GM18951 (cell line): Measurements from ENCODE around the gene MAD1L1.

Experiments
- POLR2A ChIP-seq: IDR thresholded peaks from 4 replicates; pipeline ENCODE4 v1.6.1; 2011; ENCODE audit warnings: mild to moderate bottlenecking; ENCODE audit not compliant: insufficient read length, insufficient read depth; ENCODE audit errors: extremely low read depth
- in situ Hi-C: fragments of 300-500 bp; cut with MboI; formaldehyde crosslinking; loops from one replicate; pipeline ENCODE4 v1.12.0; 2022; ENCODE audit warnings: low sequenced_read_pairs, mixed read lengths, inconsistent platforms; ENCODE audit not compliant: unreplicated experiment

MAD1L1 gene

DNA sequence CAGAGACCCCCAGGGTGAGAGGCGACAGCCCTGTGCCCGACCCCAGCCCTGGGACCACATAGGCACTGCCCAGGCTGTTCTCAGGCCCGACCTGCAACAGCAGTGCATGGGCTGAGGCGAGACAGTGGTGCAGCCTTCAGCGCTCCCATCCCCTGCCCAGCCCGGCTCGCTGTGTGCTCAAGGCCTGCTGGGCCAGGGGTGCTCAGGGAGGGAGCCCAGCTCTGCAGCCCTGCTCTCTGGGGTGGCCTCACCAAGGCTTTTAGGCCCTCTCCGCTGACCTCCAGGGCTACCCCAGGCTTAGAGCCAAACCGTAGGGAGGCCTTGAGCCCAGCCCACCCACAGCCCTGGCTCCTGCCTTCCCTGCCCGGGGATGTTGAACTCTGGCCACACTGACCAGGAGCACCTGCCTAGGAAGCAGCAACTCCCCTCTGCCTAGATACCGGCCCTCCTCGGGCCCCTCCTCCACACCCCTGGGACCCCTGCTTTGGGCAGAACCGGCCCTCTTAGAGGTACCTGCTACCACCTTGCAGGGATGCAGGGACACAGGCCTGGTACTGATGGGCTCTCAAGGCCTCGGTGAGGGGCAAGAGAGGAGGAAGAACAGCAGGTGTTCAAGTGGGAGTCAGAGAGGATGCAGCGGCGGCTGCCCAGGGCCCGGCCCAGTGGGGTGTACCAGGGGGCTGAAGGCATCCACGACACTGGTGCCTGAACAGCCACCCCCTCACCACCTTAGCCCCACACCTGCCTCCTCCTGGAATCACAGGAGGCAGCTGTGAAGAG is 331.1 kb downstream of the MAD1L1 start:
- TF ChIP-seq POLR2A = no peak
- in situ Hi-C loops = no loop called here

DNA sequence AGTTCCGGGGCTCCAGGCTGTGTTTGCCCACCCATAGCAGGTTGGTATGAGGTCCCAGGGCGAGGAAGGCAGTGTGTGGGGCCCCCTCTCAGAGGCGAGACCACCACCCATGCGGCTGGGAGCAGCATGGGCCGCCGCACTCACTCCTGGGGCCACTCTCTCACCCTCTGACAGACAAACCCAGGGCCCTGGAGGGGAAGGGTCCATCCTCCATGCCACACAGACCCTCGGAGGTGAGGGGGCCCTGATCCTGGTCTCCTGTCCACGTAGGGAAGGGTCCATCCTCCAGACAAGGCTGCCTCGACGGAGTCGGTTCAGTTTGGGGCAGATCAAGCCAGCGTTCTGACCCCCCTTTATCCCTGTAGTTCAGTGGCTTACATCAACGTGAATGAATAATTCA is 331.9 kb downstream of the MAD1L1 start:
- in situ Hi-C loops = no loop called here
- no peak for TF ChIP-seq POLR2A

DNA sequence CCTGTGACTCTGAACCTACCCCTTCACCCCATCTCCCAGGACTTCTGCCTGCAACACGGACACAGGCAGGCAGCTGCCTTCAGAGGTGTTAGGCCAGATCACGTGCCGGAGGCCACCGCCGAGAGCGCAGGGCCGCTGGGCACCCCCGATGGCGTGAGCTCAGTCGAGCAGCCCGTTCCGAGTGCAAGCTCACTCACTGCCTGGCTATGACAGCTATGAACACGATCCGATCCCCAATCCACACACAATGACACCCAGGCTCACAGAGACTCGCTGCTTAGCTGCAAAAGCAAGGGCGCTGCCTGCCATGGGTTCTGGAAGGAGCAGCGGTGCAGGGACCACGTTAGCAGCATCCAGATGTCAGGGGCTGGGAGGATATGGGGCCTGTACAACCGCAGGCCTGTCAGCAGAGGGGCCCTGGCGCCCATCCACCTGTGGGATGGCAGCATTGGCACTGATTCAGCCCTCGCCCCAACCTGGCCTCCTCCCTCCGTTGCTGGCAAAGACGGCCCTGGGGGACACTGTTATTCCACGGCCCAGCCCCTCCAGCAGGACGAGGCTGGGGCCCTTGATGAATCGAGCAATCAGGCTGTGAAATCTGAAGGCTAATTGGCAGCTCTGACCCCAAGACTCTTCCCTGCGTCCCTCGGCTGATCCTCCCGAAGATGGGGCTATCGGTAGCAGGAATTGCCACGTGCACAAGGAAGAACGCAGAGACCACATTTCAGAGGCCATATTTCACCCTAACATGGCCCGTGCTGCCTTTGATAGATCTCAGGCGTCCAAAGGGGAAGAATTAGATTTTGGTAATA is 332.6 kb downstream of the MAD1L1 start:
- in situ Hi-C loops = no loop called here
- TF ChIP-seq POLR2A = no peak

DNA sequence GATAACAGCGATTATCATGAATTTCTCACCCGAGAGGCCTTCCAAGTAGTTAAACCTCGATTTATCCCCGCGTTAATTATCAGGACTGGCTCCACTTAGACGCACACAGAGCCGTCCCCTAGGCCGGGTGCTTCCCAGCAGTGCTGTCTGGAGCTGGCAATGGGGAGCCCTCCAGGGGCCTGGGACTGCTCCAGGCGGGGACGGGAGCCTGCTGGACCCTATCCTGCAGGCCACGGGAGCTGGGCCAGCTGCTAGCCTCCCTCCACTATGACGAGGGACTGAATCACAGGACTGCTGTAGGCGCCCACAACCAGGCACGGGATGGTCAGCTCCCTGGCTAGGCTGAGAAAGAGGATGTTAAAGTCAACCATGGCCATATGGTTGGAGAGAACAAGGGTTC is 333.5 kb downstream of the MAD1L1 start:
- in situ Hi-C loops = no loop called here
- TF ChIP-seq POLR2A = no peak

DNA sequence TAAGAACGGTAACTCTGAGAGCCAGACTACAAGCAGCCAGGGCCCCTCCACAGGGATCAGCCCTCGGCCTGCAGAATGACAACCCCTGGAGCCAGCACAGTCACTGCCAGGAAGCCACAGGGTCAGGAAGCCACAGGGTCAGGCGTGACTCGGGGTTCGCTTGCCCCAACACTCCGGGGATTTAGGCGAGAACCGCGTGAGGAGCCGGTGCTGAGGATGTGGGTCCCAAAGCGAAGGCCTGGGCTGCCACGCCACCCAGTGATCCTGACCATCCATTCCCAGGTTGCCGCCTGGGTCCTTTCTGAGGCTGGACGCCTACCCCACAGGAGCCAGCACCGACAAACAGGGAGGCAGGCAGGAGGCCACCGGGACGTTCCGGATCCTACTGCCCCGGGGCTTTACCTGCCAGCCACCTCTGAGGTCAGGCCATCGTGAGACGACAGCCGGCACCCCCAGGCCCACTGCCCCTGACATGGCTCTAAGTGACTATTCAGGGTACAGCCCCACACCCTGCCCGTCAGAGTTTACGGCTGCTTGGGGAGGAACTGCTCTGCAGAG is 334.0 kb downstream of the MAD1L1 start:
- in situ Hi-C loops = no loop called here

DNA sequence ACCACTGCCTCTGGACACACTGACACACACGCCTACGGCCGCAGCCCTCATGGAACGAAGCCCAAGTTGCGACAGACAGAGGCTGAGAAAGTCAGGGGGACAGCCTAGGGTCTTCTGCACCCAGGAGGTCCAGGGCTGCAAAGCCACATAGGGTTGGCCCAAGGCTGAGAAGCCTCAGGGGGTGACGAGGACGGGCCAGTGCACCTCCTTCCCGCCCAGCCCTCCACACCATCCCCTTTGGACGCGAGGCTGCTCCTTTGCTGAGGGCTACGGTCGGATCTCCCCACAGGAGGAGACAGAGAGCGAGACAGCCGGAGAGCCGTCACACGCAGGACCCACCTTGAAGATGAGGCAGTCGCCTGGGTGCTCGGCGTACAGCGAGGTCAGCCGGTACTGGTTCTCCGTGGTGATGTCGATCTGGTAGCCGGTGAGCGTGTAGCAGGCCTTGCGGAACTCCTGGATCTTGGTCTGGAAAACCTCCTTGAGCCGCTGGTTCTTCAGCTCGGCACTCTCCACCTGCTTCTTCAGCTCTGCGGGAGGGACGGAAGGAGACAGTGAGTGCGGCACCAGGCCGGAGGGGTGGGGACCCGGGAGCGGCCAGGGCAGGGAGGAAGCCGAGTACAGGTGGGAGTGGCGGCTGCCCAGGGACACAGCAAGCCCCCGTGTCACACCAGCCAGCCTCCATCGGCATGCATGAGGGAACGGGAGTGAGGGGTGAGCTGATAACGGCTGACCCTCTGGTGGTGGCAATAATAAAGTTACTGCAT is 334.7 kb downstream of the MAD1L1 start:
- no peak for TF ChIP-seq POLR2A
- in situ Hi-C loops = no loop called here

More for the DNA sequence above, 334.0 kb downstream of the MAD1L1 start:
- TF ChIP-seq POLR2A = no peak

DNA sequence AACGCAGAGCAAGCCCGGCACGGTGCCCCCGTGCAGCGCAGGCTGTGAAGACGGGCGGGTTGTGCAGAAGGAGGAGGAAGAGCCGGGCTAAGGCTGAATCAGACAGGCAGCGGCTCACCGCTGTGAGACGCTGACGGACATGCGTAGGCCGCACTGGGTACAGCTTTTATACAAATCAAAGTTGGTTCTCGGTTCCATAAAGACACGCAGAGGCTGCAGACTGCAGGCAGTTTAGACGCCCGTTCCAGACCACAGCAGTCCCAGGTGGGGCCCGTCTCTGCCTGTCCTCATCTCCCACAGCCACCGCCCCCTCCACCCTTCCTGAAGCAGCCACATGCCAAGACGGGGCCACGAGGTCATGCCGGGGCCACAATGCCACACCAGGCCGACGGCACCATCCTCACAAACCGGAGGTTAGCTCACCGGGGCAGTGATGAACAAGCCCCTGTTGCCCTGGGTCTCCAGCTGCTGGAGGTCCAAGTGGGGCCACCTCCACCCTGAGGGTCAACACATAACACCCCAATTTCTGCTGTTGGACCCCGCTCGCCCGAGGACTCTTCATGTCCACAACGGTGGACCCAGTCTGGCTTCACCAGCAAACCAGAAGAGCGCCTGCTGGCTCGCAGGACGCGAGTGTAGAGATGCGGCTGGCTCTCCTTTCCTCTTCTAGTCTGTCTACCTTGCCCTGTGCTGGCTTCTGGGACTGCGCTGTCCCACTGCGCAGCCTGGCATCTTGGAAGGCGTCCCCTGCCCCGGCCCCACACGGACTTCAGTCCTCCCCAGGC is 335.5 kb downstream of the MAD1L1 start:
- in situ Hi-C loops = no loop called here

DNA sequence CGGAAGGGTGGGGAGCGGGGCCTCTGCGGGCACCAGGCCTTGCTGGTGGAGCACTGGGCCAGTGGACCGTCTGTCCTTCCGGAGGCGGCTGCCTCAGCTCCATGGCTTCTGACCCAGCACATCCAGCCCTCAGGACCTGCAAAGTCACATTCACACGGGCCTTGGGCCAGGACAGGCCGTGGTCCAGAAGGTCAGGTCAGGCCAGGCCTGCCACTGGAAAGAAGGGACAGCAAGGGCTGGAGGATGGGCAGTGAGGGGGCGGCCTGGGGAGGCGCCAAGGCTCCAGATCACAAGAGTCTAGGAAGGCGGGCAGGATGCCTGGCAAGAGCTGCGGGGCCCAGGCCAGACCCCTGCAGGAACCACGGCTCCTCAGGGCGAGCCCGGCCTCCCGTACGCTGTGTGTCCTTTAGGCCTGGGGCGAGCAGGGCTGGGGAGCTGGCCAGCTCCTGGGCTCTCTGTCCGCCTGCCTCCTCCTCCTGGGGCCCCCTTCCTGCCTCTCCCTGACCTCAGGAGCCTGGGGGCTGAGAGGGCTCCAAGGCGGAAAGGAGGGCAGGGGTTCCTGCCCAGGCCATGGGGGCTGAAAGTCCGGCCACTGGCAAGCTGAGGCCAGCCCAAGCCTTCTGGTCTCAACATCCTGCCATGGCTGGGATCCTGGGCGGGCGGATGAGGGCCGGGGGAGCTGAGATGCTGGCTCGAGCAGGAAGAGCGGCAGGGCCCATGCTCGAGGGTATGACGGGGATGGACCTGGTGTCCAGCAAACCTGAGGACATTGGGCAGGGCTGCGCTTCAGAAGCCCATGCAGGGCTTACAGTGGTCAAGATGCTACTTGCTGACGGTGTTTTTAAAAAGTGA is 336.9 kb downstream of the MAD1L1 start:
- in situ Hi-C loops = no loop called here
- no peak for TF ChIP-seq POLR2A

More for the DNA sequence above, 335.5 kb downstream of the MAD1L1 start:
- TF ChIP-seq POLR2A = no peak

DNA sequence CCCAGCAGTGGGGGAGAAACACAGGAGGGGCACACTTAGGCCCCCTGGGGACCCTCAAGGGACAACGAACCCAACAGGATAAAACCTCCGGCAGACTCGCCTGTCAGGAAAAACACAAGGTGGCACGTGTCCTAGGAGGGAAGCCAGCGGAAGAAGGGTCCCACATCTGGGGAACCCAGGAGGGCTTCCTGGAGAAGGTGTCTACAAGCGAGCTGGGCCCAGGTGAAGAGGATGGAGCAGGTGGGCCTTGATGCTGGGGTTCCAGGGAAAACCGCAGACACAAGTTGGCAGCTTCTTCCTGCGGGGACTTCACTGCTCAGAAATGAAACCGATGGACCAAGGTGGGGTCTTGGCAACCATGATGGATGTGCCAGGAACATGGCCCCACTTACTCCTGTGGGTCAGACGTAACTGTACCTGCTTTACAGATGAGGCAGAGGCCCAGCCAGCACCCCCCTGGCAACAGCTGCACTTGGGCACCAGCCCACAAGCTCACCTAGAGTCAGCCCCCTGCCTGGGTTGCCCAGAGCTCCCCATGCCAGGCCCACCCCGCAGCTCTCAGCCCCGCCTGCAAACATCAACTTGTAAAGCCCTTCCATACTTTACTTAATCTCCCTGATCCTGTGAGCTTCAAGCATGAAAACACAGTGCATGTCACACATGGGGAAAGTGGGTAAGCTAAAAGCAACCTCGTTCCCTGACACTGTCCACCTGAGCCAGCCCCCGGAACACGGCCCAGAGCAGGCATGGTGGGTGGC is 337.7 kb downstream of the MAD1L1 start:
- TF ChIP-seq POLR2A = no peak
- in situ Hi-C loops = no loop called here

DNA sequence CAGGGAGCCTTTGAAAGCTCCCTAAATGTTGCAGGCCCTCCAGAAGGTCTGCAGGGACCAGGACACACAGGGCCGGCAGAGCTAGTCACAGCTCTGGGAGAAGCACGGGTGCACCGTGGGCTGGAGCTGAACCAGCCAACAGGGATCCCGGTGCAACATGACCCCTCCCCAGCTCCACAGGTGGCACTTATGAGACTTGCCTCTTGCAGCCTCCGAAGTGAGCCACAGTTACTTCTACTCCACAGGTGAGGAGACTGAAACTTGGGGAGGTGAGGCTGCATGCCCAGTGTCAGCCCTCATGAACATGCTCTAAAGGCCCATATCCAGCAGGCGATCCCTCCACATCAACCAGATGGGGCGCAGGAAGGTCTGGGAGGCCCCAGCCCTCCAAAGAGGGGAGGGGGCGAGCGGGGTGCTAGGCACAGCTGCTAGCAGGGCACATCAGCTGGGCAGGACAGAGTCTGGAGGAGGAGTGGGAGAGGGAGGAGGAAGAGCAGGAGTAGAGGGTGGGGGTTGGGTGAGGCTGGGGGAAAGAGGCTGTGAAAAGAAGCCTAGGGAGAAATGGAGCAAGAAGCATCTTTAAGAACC is 338.3 kb downstream of the MAD1L1 start:
- no peak for TF ChIP-seq POLR2A
- in situ Hi-C loops = no loop called here
